ENCODE measurements around the gene HECA. TPM values are rescaled to one million over a fixed set of nuclear protein-coding genes. Genes with fewer than 3 reads are reported as not detected.

The HECA gene
- total and polyA plus RNA-seq, 2 of the 4 experiments (the other 2 are of a cell fraction) = 3.1 to 4.3 TPM

- H3K9me3 ChIP-seq (ENCODE audit: control insufficient read depth, insufficient read depth, low read length) = no peaks in the 10 kb centered on the region
- H4K91ac ChIP-seq (ENCODE audit: insufficient read depth, low read depth, low read length) = no peak overlapping the region
- no peak overlapping the region for H4K5ac ChIP-seq (ENCODE audit: low read depth, low read length)
- DNase-seq (no peak), ATAC-seq (ENCODE audit: low read depth) (no peak)
- H2BK5ac ChIP-seq (ENCODE audit: low read depth, low read length, poor library complexity, severe bottlenecking) = no peak overlapping the region
- no peak overlapping the region for H3K18ac ChIP-seq (ENCODE audit: low read depth, low read length)
- BruUV-seq (replicated peaks) = no TSS peak
- H3K4me2 ChIP-seq (ENCODE audit: low read depth, low read length) = no peak overlapping the region
- no peak overlapping the region for H3K56ac ChIP-seq (ENCODE audit: extremely low read depth, insufficient read depth, low read length)
- H3K4ac ChIP-seq (ENCODE audit: low read depth, low read length) = no peak overlapping the region
- no peaks in the 10 kb centered on the region for H3K27me3 ChIP-seq (ENCODE audit: control insufficient read depth, insufficient read depth, low read length)
- peaks cover 6% of the 10 kb centered on the region for H3K36me3 ChIP-seq (ENCODE audit: control insufficient read depth, insufficient read depth, low read length)
- no peak overlapping the region for H3K4me3 ChIP-seq (ENCODE audit: insufficient read depth, low read depth, low read length)
- POLR2A ChIA-PET (ENCODE audit: unreplicated experiment) = no interaction called here
- H2BK120ac ChIP-seq (ENCODE audit: low read depth, low read length) = no peak overlapping the region
- no peak overlapping the region for H2AFZ ChIP-seq (replicated peaks; ENCODE audit: low read length, poor library complexity)
- intact Hi-C loops (cut with micrococcal nuclease) = no loop called here
- no peak overlapping the region for H2AK5ac ChIP-seq (ENCODE audit: low read depth, low read length)
- dilution Hi-C loops (cut with HindIII; ENCODE audit: low sequenced_read_pairs, unreplicated experiment) = no loop called here
- H2BK20ac ChIP-seq (ENCODE audit: low read depth, low read length) = no peak overlapping the region
- H2BK15ac ChIP-seq (ENCODE audit: low read depth, low read length) = no peak overlapping the region
- WGBS, 2 experiments (ENCODE audit: extremely low coverage in 2 of 2, insufficient read length in 1 of 2) = no CpG with 5 or more reads among the region's 4 CpGs
- no peaks in the 10 kb centered on the region; the same call in 1 of the 2 replicates for H3K9me1 ChIP-seq (ENCODE audit: insufficient read depth, low read length)
- H3K9ac ChIP-seq (ENCODE audit: low read depth, low read length) = no peak overlapping the region
- H3K14ac ChIP-seq (replicated peaks; ENCODE audit: low read depth, low read length) = no peak overlapping the region
- TF ChIP-seq MAZ (IDR thresholded peaks at IDR 0.05; ENCODE audit: borderline replicate concordance, low read depth, low read length) = no peak
- no peak for TF ChIP-seq RFX5 (IDR thresholded peaks at IDR 0.05; ENCODE audit: low read depth, low read length)
- no peak for TF ChIP-seq NFE2L2 (IDR thresholded peaks at IDR 0.05; ENCODE audit: low read depth, low read length)
- no peak for TF ChIP-seq CTCF (conservative IDR thresholded peaks at IDR 0.05; ENCODE audit: low read depth, low read length)
- H3K79me1 ChIP-seq (ENCODE audit: low read depth in 1 of 2, low read length in 2 of 2) = peaks cover 4 to 6% of the 10 kb centered on the region in 2 experiments; a peak in 2 of 4 replicates
- in situ Hi-C loops (cut with MboI; ENCODE audit: low sequenced_read_pairs) = no loop called here
- no peak overlapping the region for H2AK9ac ChIP-seq (replicated peaks; ENCODE audit: low read depth, low read length, poor library complexity)
- no peak overlapping the region for H3K23ac ChIP-seq (ENCODE audit: low read depth, low read length)
- CTCF ChIA-PET = interaction anchor here (0.6 kb wide), 1 partner anchor 713 kb away, joined by 10 read pairs; no protein-coding TSS in a partner anchor
- H4K8ac ChIP-seq (ENCODE audit: low read depth in 2 of 2, low read length in 2 of 2) = no peak overlapping the region
- no peak overlapping the region for H3K27ac ChIP-seq (ENCODE audit: insufficient read depth, low read length)
- H4K20me1 ChIP-seq (ENCODE audit: insufficient read depth, low read length) = no peaks in the 10 kb centered on the region
- no peaks in the 10 kb centered on the region for H3K4me1 ChIP-seq (ENCODE audit: control insufficient read depth, insufficient read depth, low read length)
Observed at GRCh38 chr6:139172151-139172550, 37.3 kb downstream of the HECA start.
